GM12875 (cell line): Measurements from ENCODE around the gene THPO.
A peak's percentile ranks its signal among the peaks of the same experiment; 100 is the strongest.

ENCODE experiments used
- H3K4me3 ChIP-seq: one replicate; pipeline ENCODE4 v1.5.1; 2011; ENCODE audit warnings: low read depth, low read length, control low read depth
- TF ChIP-seq, protein P1 (sequence below): IDR thresholded peaks from 2 replicates; pipeline ENCODE4 v1.5.1; 2011; ENCODE audit warnings: low read depth, mild to moderate bottlenecking, control low read depth, inconsistent platforms, low read length, moderate library complexity, borderline replicate concordance; ENCODE audit not compliant: insufficient read depth

THPO gene

DNA sequence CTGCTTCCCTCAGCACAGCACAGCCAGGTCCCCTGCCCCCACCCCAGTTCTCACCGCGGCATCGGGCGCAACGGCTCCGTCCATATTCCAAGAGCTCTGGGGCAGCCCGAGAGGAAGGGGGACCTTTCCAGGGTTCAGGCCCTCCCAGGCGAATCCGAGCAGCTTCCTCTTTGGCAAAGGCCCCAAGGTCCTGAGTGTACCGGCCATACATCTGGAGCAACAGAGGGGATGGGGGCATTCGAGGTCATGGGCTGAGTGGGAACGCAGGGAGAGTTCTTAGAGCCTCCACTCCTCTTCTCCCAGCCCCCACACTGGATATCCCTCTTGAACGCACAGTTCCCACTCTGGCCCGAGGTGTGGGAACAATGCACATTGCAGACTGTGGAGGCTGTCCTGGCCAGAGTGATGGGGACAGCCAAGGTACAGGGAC lies 19.1 kb downstream of the THPO start:
- no peak overlapping the region for H3K4me3 ChIP-seq
- TF ChIP-seq, protein P1, sequence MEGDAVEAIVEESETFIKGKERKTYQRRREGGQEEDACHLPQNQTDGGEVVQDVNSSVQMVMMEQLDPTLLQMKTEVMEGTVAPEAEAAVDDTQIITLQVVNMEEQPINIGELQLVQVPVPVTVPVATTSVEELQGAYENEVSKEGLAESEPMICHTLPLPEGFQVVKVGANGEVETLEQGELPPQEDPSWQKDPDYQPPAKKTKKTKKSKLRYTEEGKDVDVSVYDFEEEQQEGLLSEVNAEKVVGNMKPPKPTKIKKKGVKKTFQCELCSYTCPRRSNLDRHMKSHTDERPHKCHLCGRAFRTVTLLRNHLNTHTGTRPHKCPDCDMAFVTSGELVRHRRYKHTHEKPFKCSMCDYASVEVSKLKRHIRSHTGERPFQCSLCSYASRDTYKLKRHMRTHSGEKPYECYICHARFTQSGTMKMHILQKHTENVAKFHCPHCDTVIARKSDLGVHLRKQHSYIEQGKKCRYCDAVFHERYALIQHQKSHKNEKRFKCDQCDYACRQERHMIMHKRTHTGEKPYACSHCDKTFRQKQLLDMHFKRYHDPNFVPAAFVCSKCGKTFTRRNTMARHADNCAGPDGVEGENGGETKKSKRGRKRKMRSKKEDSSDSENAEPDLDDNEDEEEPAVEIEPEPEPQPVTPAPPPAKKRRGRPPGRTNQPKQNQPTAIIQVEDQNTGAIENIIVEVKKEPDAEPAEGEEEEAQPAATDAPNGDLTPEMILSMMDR, result no peak

DNA sequence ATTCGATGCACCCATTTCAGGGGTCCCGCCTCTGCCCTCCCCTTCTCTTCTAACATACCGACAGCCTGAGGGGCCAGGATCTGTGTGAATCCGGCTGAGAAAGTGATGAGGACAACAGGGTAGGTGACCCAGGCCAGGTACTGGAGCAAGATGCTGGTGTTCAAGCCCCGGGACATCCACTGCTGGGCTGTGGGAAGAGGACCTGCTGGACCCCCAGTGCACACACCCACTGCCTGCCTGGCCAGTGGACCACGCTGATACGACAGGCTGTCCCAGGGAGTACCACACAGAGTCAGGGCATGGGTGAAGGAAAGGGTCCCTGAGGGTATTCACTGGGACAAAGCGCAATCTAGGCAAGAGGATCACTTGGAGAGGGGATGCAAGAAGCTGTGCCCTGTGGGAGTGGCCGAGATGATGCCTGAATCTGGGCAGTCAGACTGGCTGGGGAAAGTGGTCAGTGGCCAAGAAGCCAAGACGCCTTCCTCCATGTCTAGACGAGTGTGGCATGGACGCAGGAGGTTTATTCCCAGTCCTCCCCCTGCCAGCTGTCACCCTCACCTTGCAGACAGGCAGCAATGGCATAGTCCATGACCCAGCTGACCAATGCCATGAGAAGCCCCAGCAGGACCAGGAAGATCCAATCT lies 19.8 kb downstream of the THPO start:
- TF ChIP-seq, protein P1, result no peak
- no peak overlapping the region for H3K4me3 ChIP-seq

DNA sequence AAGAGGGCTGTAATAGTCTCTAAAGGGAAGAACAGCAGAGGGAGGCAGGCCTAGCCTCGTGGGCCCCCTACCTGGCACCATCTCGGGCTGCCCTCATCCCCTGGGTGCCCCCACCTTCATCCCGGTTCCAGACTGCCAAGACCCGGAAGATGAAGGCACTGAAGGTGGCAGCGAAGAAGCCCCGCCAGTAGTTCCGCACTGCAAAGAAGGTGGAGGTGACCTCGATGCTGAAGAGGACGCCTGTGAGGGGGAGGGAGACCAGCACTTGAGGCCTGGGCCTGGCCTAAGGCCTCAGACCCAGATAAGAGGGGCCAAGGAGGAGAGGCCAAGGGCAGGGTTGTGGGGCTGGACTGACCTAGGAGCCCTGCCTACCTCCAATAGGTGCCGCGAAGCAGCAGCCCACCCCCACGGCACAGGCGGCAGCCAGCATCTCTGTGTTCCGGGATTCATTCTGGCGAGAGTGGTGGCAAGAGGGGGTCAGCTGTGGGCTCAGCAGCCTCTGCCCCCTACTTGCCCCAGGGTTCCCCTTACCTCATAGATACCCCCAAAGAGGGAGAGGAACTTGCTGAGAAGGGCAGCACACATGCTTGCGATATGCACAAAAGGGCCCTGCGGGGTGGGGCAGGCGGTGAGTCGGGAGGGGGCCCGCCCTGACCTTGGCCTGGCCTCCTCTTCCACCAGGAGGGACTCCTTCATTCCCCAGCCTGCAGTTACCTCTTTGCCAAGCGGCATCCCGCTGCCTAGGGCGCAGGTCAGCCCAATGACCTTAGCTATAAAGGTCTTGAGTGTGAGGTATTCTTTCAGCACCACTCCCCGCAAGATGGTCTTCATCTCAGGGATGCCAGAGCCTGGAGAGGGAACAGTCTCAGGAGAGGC lies 20.5 kb downstream of the THPO start:
- no peak overlapping the region for H3K4me3 ChIP-seq
- TF ChIP-seq, protein P1, result no peak

DNA sequence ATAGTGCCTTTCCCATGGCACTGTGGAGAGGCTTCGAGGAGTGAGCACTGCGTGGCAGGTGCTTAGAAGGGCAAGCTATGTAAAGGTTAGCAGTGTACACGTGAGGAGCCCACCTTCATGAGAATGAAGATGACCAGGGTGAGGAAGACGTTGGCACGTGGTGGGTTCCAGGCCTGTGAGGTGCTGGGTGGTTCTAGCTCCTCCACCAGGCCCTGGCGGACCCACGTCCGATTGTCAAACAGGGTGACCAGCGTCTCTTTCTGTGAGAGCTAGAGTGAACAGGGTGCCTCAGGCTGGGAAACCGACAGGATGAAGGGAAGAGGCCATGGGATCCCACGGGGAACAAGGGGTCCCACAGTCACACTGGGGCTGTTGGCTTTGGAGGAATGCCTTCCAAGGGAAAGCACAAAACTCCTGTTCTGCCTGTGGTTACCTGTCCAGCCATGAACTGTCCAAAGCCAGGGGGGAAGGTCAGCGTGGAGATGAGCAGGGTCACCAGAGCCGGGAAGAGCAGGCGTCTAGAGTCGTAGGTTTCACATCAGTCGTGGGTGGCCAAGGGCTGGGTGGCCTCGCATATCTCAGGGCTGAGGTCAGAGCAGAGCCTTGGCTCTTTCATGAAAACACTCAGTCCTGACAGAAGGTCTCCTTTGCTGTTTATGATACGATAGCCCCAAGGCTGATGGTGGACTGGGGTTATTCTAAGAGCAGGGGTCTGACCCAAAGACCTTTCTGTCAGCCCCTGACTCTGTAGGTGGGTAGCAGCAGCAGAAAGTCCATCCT lies 22.6 kb downstream of the THPO start:
- no peak overlapping the region for H3K4me3 ChIP-seq
- TF ChIP-seq, protein P1, result no peak

DNA sequence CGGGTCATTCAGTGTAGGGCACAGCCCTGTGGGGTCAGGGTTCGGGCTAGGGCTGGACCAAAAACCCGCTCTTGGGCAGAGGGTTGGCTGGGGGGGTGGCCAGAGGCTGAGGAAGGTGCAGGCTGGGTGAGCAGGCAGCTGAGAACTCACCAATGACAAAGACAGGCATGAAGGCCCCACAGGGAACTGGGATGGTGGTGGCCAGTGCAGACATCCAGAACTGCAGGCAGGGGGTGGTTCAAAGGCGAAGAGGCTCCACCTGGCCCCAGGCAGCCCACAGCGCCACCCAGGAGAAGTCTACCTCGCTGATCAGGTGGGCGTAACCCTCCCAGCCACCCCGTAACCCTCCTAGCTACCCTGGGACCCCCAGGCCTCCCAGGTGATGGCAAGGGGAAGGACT lies 23.3 kb downstream of the THPO start:
- H3K4me3 ChIP-seq, result no peak overlapping the region
- TF ChIP-seq, protein P1, result no peak

DNA sequence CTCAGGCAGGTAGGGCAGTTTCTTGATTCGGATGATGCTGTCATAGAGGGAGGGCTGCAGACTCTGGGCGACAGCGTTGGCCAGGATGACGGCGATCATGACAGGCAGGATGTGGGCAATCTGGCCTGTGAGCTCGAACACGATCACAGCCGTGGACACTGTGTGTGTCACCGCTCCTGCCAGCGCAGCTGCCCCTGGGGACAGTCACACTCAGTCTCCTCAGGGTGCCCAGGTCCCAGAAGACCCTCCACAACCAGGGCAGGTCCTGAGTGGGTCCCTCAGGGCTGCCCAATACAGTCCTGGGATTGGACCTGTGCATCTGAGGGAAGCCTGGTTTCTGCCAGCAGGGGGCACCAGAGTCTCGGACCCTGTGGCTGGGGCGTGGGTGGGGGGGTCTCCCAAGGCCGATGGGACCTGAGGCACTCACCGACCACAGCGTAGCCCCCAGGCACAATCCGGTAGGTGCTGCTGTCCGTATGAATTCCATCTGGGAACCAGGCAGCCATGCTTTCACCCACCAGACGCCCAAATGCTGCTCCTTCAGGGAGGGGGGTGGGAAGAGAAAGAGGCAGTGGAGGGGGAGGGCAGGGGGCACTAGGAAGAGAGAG lies 23.8 kb downstream of the THPO start:
- TF ChIP-seq, protein P1, result peak; percentile 87
- H3K4me3 ChIP-seq, result no peak overlapping the region
